Measurements from ENCODE around the gene SGIP1. TPM values are rescaled to one million over a fixed set of nuclear protein-coding genes. Genes with fewer than 3 reads are reported as not detected.
"Not testable (repeated sequence)": the region's sequence is repeated elsewhere in the genome, so short reads cannot be mapped to it uniquely, and the experiment has no call there.

The SGIP1 gene
- total RNA-seq, 1 donor from 2014 or later: 75.2 TPM

- Mint-ChIP-seq H3K4me3 (ENCODE audit: unreplicated experiment) (no peak overlapping the region), H3K27ac (ENCODE audit: unreplicated experiment) (no peak overlapping the region), H3K27me3 (ENCODE audit: unreplicated experiment) (no peaks in the 10 kb centered on the region), H3K9me3 (ENCODE audit: unreplicated experiment) (peaks cover 2% of the 10 kb centered on the region), H3K36me3 (ENCODE audit: unreplicated experiment) (no peaks in the 10 kb centered on the region), H3K4me1 (ENCODE audit: low read depth, unreplicated experiment) (no peaks in the 10 kb centered on the region)
- no peak for DNase-seq
- TF ChIP-seq CTCF (IDR thresholded peaks at IDR 0.05; ENCODE audit: partially characterized antibody, unreplicated experiment): no peak
Observed at GRCh38 chr1:66578841-66579240, 44.9 kb downstream of the SGIP1 start.

DNA sequence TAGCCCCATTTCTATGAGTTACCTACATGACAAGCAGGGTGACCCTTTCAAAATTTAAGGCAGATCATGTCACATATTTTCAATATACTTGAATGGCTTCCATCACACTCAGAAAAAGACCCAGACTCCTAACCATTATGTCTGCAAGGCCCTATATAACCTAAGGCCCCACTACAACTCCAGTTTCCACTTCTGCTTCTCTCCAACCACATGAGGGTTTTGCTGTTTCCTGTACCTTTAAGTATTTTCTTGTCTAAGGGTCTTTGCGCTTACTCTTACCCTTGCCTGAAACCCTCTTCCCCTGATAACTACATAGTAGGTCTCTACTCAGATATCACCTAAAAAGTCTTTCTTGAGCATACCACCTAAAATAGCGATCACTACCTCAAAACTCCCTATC, 46.1 kb downstream of the SGIP1 start:
- H3K4me3 Mint-ChIP-seq (ENCODE audit: unreplicated experiment): no peak overlapping the region
- no peak overlapping the region for H3K27ac Mint-ChIP-seq (ENCODE audit: unreplicated experiment)
- DNase-seq: no peak
- TF ChIP-seq CTCF (IDR thresholded peaks at IDR 0.05; ENCODE audit: partially characterized antibody, unreplicated experiment): no peak
- H3K4me1 Mint-ChIP-seq (ENCODE audit: low read depth, unreplicated experiment): no peaks in the 10 kb centered on the region
- no peaks in the 10 kb centered on the region for H3K36me3 Mint-ChIP-seq (ENCODE audit: unreplicated experiment)
- peaks cover 2% of the 10 kb centered on the region for H3K9me3 Mint-ChIP-seq (ENCODE audit: unreplicated experiment)
- no peaks in the 10 kb centered on the region for H3K27me3 Mint-ChIP-seq (ENCODE audit: unreplicated experiment)

DNA sequence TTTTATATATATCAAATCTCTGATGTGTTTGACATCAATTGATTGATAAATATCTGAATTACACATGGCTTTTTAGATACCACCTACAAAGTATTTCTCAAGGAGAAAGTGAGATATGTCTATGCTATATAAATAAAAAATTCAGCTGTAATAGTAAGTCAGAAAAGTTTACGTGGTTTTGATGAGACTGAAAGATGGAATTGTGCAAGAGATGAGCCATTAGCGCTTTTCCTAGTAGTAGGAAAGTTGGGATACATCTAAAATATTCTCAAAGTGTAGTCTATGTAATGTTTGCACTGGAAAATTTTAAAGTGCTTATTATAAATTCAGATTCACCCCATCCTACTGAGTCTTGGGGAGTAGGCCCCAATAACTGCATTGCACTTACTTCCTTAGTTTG, 49.1 kb downstream of the SGIP1 start:
- H3K4me3 Mint-ChIP-seq (ENCODE audit: unreplicated experiment): no peak overlapping the region
- H3K27me3 Mint-ChIP-seq (ENCODE audit: unreplicated experiment): no peaks in the 10 kb centered on the region
- no peaks in the 10 kb centered on the region for H3K36me3 Mint-ChIP-seq (ENCODE audit: unreplicated experiment)
- peaks cover 2% of the 10 kb centered on the region for H3K9me3 Mint-ChIP-seq (ENCODE audit: unreplicated experiment)
- H3K4me1 Mint-ChIP-seq (ENCODE audit: low read depth, unreplicated experiment): no peaks in the 10 kb centered on the region
- no peak for DNase-seq
- H3K27ac Mint-ChIP-seq (ENCODE audit: unreplicated experiment): no peak overlapping the region
- TF ChIP-seq CTCF (IDR thresholded peaks at IDR 0.05; ENCODE audit: partially characterized antibody, unreplicated experiment): no peak

DNA sequence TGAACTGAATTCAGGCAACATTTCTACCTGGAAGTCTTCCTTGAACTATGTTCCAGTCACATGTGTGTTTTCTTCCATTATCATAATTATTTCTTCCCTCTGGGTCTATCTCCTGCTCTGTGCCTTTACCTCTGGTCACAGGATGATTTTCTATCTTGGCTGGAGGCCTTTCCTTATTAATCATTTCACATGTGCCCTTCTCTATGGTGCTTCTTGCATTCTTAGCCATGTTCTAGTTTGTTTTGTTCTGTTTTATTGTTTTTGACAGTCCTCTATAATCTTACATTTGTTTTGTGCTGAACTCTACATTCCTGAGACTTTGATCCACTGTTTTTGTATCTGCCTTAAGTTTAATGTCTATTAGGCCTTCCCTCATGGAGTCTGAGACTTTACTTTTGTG, 51.0 kb downstream of the SGIP1 start:
- Mint-ChIP-seq H3K36me3 (ENCODE audit: unreplicated experiment) (no peaks in the 10 kb centered on the region), H3K27ac (ENCODE audit: unreplicated experiment) (no peak overlapping the region), H3K4me1 (ENCODE audit: low read depth, unreplicated experiment) (no peaks in the 10 kb centered on the region), H3K27me3 (ENCODE audit: unreplicated experiment) (no peaks in the 10 kb centered on the region), H3K4me3 (ENCODE audit: unreplicated experiment) (no peak overlapping the region), H3K9me3 (ENCODE audit: unreplicated experiment) (peaks cover 2% of the 10 kb centered on the region)
- TF ChIP-seq CTCF (IDR thresholded peaks at IDR 0.05; ENCODE audit: partially characterized antibody, unreplicated experiment): no peak
- DNase-seq: no peak

GRCh38 chr1:66589326-66589725, 55.4 kb downstream of the SGIP1 start:
- Mint-ChIP-seq H3K4me1 (ENCODE audit: low read depth, unreplicated experiment) (no peaks in the 10 kb centered on the region), H3K27me3 (ENCODE audit: unreplicated experiment) (no peaks in the 10 kb centered on the region), H3K27ac (ENCODE audit: unreplicated experiment) (no peak overlapping the region), H3K9me3 (ENCODE audit: unreplicated experiment) (no peaks in the 10 kb centered on the region), H3K4me3 (ENCODE audit: unreplicated experiment) (no peak overlapping the region), H3K36me3 (ENCODE audit: unreplicated experiment) (no peaks in the 10 kb centered on the region)
- no peak for DNase-seq
- TF ChIP-seq CTCF (IDR thresholded peaks at IDR 0.05; ENCODE audit: partially characterized antibody, unreplicated experiment): no peak

- not testable (repeated sequence) for H3K36me3 Mint-ChIP-seq (ENCODE audit: unreplicated experiment); H3K4me1 Mint-ChIP-seq (ENCODE audit: low read depth, unreplicated experiment); H3K4me3 Mint-ChIP-seq (ENCODE audit: unreplicated experiment); H3K27me3 Mint-ChIP-seq (ENCODE audit: unreplicated experiment); H3K9me3 Mint-ChIP-seq (ENCODE audit: unreplicated experiment); H3K27ac Mint-ChIP-seq (ENCODE audit: unreplicated experiment); DNase-seq
Observed at GRCh38 chr1:66592106-66592507, 58.2 kb downstream of the SGIP1 start.
